Activated gamma-delta T cell treated with anti-CD3 and anti-CD28 coated beads, Interleukin-2, amount 50 U/mL, for 16 hours (primary cell): ENCODE data around the gene ATG4A.

ENCODE experiments used
- DNase-seq: peaks from one replicate; pipeline ENCODE4 v3.0.0-alpha.2; 2020; ENCODE audit warnings: low read depth

Gene ATG4A

GRCh38 chrX:108169768-108170167, 78.2 kb downstream of the ATG4A start:
- no peak for DNase-seq

- DNase-seq = no peak
Measured at GRCh38 chrX:108171671-108172070, 80.1 kb downstream of the ATG4A start.

DNA sequence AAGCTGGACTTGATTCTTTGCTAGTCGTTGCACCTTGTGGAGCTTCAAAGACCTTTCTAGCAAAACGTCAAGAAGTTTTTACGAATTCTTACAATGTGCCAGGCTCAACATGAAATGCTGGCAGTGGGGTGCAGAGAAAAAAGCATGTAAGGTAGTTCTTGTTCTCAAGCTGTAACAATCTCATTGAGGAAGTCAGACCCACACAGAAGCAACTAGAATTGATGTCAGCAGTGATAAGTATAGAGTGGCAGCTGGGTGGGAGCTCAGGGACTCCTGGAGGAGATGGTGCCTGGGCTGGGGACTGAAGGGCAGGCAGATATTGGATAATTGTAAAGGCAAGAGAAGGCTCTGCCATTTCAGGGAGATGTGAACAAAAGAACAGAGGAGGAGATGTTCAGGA, 82.3 kb downstream of the ATG4A start:
- DNase-seq = no peak

GRCh38 chrX:108177351-108178142, 86.0 kb downstream of the ATG4A start:
- no peak for DNase-seq

DNA sequence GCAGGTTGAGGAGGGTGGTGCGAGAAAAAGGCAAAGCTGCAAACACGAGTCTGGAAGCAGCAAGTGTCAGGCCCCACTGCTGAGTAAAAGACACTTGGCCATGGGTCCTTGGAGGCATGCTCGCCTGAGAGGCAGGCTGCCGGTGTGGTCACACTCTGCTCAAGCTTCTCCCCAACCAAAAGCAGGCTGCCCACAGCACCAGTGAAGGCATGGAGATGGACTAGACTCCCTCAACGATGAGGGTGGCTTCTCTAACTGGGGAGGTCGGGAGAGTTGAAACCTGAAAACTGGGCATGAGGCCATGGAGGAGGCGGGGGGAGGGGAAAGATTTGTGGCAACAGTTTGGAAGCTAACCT, 86.5 kb downstream of the ATG4A start:
- no peak for DNase-seq

- DNase-seq = no peak
Measured at GRCh38 chrX:108186811-108187210, 95.2 kb downstream of the ATG4A start.

DNA sequence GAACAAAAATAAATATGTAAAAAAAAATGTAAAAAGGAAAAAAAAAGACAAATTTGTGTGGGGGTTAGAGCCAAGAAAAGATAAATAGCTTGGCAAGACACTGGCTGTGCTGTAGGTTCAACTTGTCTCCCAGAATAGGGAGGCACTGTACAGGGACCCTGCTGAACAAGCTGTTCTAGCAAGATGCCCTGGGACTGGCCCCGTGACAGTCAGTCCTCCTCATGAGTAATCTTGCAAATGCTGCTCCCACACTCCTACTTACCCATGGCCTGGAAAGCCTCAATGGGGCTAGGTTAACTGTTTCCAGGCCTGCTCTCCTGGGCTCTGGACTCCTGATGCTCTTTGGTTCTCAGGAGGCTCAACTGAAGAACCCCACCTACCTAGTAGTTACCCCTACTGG, 106.8 kb downstream of the ATG4A start:
- no peak for DNase-seq

DNA sequence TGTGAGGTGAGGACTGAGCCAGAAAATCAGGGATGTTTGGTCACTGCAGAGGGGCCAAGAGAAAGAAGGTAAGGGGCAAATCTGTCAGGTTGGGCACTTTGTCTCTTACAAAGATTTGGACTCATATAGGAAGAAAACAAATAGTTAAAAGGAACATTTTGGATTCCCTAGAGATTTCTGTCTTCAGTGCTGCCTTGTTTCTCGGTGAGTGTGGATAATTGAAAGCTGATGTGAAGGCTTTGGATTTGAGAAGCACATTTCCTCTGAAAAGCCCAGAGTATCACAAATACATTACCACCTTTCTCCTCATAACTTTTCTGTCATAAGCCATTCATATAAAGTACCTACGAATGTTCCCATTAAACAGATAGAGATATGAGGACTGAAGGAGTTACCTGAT, 107.5 kb downstream of the ATG4A start:
- DNase-seq = no peak

- no peak for DNase-seq
Measured at GRCh38 chrX:108199691-108200090, 108.1 kb downstream of the ATG4A start.

- DNase-seq = no peak
Measured at GRCh38 chrX:108203540-108203939, 112.0 kb downstream of the ATG4A start.
